Keratinocyte (primary cell): Measurements from ENCODE around the gene STEAP1. TPM values are rescaled to one million over a fixed set of nuclear protein-coding genes. Genes with fewer than 3 reads are reported as not detected.

Source experiments
- DNase-seq: peaks from one replicate; pipeline ENCODE4 v3.0.0-alpha.2; 2011; ENCODE audit warnings: low read depth, missing footprints, low spot score
- FAIRE-seq: peaks from 2 replicates; lab custom pipeline; 2011; peaks lifted over from hg19 to GRCh38; lab: Jason Lieb, UNC
- H2AFZ ChIP-seq: 2 replicates; pipeline ENCODE4 v1.6.0; 2012; ENCODE audit warnings: low read length, control low read depth, inconsistent platforms; ENCODE audit not compliant: control insufficient read depth
- H3K27ac ChIP-seq: 2 replicates; pipeline ENCODE4 v1.5.1; 2011; ENCODE audit warnings: low read length; ENCODE audit not compliant: control insufficient read depth, insufficient read depth
- H3K27me3 ChIP-seq: 3 replicates; pipeline ENCODE4 v1.6.0; 2011; ENCODE audit warnings: low read length; ENCODE audit not compliant: control insufficient read depth, insufficient read depth; ENCODE audit errors: extremely low read depth
- H3K36me3 ChIP-seq, 2 experiments: 2 replicates in 1 of 2; 3 replicates in 1 of 2; pipeline ENCODE4 v1.5.1; 2011; ENCODE audit warnings: low read length in 2 of 2, mild to moderate bottlenecking in 1 of 2; ENCODE audit not compliant: control insufficient read depth in 2 of 2, insufficient read depth in 2 of 2; ENCODE audit errors: extremely low read depth in 1 of 2
- H3K4me1 ChIP-seq: 3 replicates; pipeline ENCODE4 v1.5.1; 2011; ENCODE audit warnings: low read length; ENCODE audit not compliant: control insufficient read depth, insufficient read depth; ENCODE audit errors: extremely low read depth
- H3K4me2 ChIP-seq: 3 replicates; pipeline ENCODE4 v1.6.0; 2011; ENCODE audit warnings: low read depth, low read length; ENCODE audit not compliant: control insufficient read depth, insufficient read depth; ENCODE audit errors: extremely low read depth
- H3K4me3 ChIP-seq, 3 experiments: fragments of 200-600 bp in 1 of 3; sonication (generic) in 1 of 3; 2 replicates in 2 of 3; 3 replicates in 1 of 3; pipeline ENCODE4 v1.5.1; 2011 to 2016; ENCODE audit warnings: low read length in 3 of 3, mild to moderate bottlenecking in 3 of 3, control low read depth in 2 of 3, inconsistent platforms in 1 of 3, low read depth in 1 of 3, mixed read lengths in 1 of 3, mixed run types in 1 of 3, moderate library complexity in 1 of 3; ENCODE audit not compliant: control insufficient read depth in 2 of 3, insufficient read depth in 2 of 3; ENCODE audit errors: extremely low read depth in 1 of 3
- H3K79me2 ChIP-seq: 2 replicates; pipeline ENCODE4 v1.6.0; 2012; ENCODE audit warnings: low read length; ENCODE audit not compliant: control insufficient read depth, insufficient read depth
- H3K9ac ChIP-seq: 3 replicates; pipeline ENCODE4 v1.6.0; 2011; ENCODE audit warnings: low read length; ENCODE audit not compliant: control insufficient read depth, insufficient read depth; ENCODE audit errors: extremely low read depth
- H3K9me1 ChIP-seq: 3 replicates; pipeline ENCODE4 v1.6.0; 2011; ENCODE audit warnings: low read length; ENCODE audit not compliant: control insufficient read depth, insufficient read depth; ENCODE audit errors: extremely low read depth
- H3K9me3 ChIP-seq: 2 replicates; pipeline ENCODE4 v1.5.1; 2012; ENCODE audit warnings: low read depth, low read length; ENCODE audit not compliant: control insufficient read depth
- H4K20me1 ChIP-seq: 3 replicates; pipeline ENCODE4 v1.6.0; 2011; ENCODE audit warnings: low read length; ENCODE audit not compliant: control insufficient read depth, insufficient read depth; ENCODE audit errors: extremely low read depth
- EZH2 ChIP-seq: IDR thresholded peaks from one replicate; pipeline ENCODE4 v1.6.1; 2012; ENCODE audit warnings: inconsistent platforms, mild to moderate bottlenecking, low read length, moderate library complexity
- dilution Hi-C: fragments of 300-500 bp; cut with MboI; formaldehyde crosslinking; loops from one replicate; pipeline ENCODE4 v1.7.0; 2020; ENCODE audit warnings: low sequenced_read_pairs; ENCODE audit not compliant: extremely low pct_ligation_motif_present
- polyA plus RNA-seq, 5 experiments: library from polyadenylated mRNA; depleted of rRNA in 3 of 5; stranded (reverse) in 3 of 5; stranded (forward) in 1 of 5; unstranded in 1 of 5; fragments of >200 nt; gene quantifications; 1 replicate in 1 of 5; 2 replicates in 3 of 5; 3 replicates in 1 of 5; pipeline versions ENCODE4 v1.2.1 to v1.2.3, GENCODE V29; 2011 to 2012; ENCODE audit warnings: missing spikeins in 2 of 5, low read depth in 1 of 5, low replicate concordance in 1 of 5
- TF ChIP-seq, protein P1 (sequence below), 3 experiments: IDR thresholded peaks in 1 of 3; conservative IDR thresholded peaks in 1 of 3; optimal IDR thresholded peaks in 1 of 3; 2 replicates in 2 of 3; 3 replicates in 1 of 3; pipeline versions ENCODE3 to v1.5.1; 2011; ENCODE audit warnings: low read length in 3 of 3, mild to moderate bottlenecking in 3 of 3, moderate library complexity in 2 of 3, control low read depth in 1 of 3, inconsistent platforms in 1 of 3; ENCODE audit not compliant: insufficient read depth in 2 of 3; ENCODE audit errors: extremely low read depth in 1 of 3

Gene STEAP1
- polyA plus RNA-seq, 1 donor (not counting 4 experiments of a cell fraction or from before 2014, with no cell fraction given) = 19.0 TPM

DNA sequence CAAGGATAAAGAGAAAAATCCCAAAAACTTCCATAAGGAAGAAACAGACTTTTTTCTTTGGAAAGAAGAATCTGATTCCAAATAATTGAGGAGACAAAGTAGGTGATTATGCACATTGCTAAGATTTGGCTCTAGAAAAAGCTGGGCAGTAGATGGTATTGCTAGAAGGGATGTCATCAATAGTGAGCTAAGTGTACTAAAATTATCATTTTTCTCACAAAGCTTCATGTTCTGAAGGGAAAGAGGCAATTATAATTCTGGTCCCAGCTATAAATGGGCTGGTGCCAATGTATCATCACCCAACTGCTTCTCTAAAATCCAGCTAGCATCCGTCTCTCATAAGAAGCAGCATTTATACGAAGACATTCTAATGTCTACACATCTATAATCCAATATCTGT is 23.9 kb downstream of the STEAP1 start:
- H2AFZ ChIP-seq = no peak overlapping the region
- H3K27me3 ChIP-seq = no peaks in the 10 kb centered on the region
- no peaks in the 10 kb centered on the region for H3K79me2 ChIP-seq
- no peak for DNase-seq
- H3K4me2 ChIP-seq = peak overlapping the region; percentile 68
- peak overlapping the region; percentile 77 for H3K27ac ChIP-seq
- H3K9ac ChIP-seq = no peak overlapping the region
- H3K9me3 ChIP-seq = peaks cover 4% of the 10 kb centered on the region
- H4K20me1 ChIP-seq = no peaks in the 10 kb centered on the region
- no peaks in the 10 kb centered on the region for H3K9me1 ChIP-seq
- H3K4me3 ChIP-seq = no peak overlapping the region
- TF ChIP-seq, protein P1, sequence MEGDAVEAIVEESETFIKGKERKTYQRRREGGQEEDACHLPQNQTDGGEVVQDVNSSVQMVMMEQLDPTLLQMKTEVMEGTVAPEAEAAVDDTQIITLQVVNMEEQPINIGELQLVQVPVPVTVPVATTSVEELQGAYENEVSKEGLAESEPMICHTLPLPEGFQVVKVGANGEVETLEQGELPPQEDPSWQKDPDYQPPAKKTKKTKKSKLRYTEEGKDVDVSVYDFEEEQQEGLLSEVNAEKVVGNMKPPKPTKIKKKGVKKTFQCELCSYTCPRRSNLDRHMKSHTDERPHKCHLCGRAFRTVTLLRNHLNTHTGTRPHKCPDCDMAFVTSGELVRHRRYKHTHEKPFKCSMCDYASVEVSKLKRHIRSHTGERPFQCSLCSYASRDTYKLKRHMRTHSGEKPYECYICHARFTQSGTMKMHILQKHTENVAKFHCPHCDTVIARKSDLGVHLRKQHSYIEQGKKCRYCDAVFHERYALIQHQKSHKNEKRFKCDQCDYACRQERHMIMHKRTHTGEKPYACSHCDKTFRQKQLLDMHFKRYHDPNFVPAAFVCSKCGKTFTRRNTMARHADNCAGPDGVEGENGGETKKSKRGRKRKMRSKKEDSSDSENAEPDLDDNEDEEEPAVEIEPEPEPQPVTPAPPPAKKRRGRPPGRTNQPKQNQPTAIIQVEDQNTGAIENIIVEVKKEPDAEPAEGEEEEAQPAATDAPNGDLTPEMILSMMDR (optimal IDR thresholded peaks at IDR 0.05 in 1 of 3, IDR thresholded peaks at IDR 0.05 in 1 of 3, conservative IDR thresholded peaks at IDR 0.05 in 1 of 3; ENCODE audit: extremely low read depth in 1 of 3, insufficient read depth in 2 of 3, low read length in 3 of 3) = no peak
- no peak for TF ChIP-seq EZH2
- dilution Hi-C loops = no loop called here
- no peak for FAIRE-seq
- H3K36me3 ChIP-seq = no peaks in the 10 kb centered on the region
- peaks cover 32% of the 10 kb centered on the region for H3K4me1 ChIP-seq

DNA sequence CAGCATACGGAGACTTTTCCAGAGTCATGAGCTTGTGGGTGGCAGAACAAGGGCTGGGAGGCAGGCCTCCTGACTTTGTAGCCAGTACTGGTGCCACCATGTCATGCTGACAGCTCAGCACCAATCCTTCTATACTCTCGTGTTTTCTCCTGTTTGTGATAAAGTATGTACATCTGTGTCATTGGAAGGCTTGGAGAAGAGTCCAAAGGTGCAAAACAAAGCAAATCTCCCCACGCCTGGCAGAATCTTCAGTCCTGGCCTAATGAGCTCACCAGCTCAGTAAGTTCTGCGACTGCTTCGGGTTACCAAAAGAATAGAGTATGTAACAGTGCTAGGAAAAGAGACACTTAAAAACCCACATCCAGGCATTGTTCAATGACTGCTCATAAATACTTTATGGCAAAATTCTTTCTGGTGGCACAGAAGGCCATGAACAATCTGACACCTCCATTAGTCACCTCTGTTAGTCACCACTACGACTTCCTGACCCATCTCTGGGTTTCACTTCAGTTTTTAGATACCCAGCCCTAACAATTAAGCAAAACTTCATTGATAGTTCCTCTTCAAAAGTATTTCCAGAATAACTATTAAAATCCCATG is 24.5 kb downstream of the STEAP1 start:
- dilution Hi-C loops = no loop called here
- Histone ChIP-seq H3K4me2 (peak overlapping the region; percentile 68), H2AFZ (peak overlapping the region; percentile 60), H3K27ac (peak overlapping the region; percentile 77), H4K20me1 (no peaks in the 10 kb centered on the region), H3K9ac (no peak overlapping the region), H3K4me3 (peak overlapping the region in 2 of 3 experiments; percentile 30 to 47), H3K27me3 (no peaks in the 10 kb centered on the region), H3K36me3 (no peaks in the 10 kb centered on the region), H3K4me1 (peaks cover 32% of the 10 kb centered on the region), H3K9me1 (no peaks in the 10 kb centered on the region), H3K9me3 (peaks cover 4% of the 10 kb centered on the region), H3K79me2 (no peaks in the 10 kb centered on the region)
- peak; percentile 98 for FAIRE-seq
- no peak for TF ChIP-seq EZH2
- TF ChIP-seq, protein P1 (optimal IDR thresholded peaks at IDR 0.05 in 1 of 3, IDR thresholded peaks at IDR 0.05 in 1 of 3, conservative IDR thresholded peaks at IDR 0.05 in 1 of 3; ENCODE audit: extremely low read depth in 1 of 3, insufficient read depth in 2 of 3, low read length in 3 of 3) = no peak
- DNase-seq = peak; percentile 60
